Measurements from ENCODE around the gene LRMDA. TPM values are rescaled to one million over a fixed set of nuclear protein-coding genes. Genes with fewer than 3 reads are reported as not detected.

Gene LRMDA
- total RNA-seq, 6 donors from 2014 or later: 12.8 to 185 (median 18.1) TPM

DNA sequence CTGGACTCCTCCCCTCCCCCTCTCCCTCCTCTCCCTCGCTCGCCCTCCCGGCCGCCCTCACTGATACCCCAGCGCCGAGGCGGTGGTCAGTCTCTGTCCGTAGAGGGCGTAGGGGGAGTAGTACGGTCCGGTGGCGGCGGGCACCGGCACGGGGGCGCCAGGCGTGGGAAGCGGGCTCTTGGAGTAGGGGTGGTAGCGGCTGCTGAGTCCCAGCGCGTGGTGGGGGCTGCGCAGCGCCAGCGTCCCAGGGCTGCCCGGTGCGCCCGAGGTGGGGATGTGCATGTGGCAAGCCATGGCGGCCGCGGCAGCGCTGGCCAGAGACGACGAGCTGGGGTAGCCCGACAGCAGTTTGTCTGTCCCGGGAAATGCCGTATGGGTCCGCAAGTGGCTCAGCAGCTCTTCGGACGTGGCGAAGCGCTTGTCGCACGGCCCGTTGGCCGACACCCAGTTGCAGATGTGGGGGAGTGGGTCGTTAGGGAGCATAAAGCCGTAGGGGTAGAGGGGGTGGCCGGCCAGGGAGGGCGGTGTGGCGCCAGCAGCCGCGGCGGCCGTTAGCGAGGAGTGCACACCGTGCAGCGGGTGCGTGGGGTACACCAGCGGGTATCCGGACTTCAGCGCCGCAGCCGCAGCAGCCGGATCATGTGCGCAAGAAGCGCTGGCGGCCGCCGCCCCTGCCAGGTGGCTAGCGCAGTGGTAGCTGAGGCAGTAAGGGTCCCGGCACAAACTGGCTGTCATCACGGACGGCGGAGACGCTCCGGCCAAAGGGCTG is 32.5 kb upstream of the LRMDA start:
- Histone ChIP-seq H3K27me3 (peaks cover 0 to 13% (median 3%) of the 10 kb centered on the region in 4 donors), H3K36me3 (peaks cover 0 to 14% (median 6%) of the 10 kb centered on the region in 4 donors), H3K4me3 (peak overlapping the region; percentile 78 to 94 (median 86)), H3K4me1 (peaks cover 5 to 50% (median 23%) of the 10 kb centered on the region in 4 donors), H3K27ac (peak overlapping the region; percentile 98), H3K9me3 (no peaks in the 10 kb centered on the region)
- TF ChIP-seq, protein P1, sequence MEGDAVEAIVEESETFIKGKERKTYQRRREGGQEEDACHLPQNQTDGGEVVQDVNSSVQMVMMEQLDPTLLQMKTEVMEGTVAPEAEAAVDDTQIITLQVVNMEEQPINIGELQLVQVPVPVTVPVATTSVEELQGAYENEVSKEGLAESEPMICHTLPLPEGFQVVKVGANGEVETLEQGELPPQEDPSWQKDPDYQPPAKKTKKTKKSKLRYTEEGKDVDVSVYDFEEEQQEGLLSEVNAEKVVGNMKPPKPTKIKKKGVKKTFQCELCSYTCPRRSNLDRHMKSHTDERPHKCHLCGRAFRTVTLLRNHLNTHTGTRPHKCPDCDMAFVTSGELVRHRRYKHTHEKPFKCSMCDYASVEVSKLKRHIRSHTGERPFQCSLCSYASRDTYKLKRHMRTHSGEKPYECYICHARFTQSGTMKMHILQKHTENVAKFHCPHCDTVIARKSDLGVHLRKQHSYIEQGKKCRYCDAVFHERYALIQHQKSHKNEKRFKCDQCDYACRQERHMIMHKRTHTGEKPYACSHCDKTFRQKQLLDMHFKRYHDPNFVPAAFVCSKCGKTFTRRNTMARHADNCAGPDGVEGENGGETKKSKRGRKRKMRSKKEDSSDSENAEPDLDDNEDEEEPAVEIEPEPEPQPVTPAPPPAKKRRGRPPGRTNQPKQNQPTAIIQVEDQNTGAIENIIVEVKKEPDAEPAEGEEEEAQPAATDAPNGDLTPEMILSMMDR (IDR thresholded peaks at IDR 0.05): peak in 1 of 6 experiments; percentile 11
- TF ChIP-seq POLR2A (IDR thresholded peaks at IDR 0.05) (peak in 2 of 4 donors; percentile 14 to 31), POLR2AphosphoS5 (IDR thresholded peaks at IDR 0.05) (no peak), EP300 (IDR thresholded peaks at IDR 0.05) (no peak)
- ATAC-seq (ENCODE audit: low FRiP score in 2 of 2) (no peak), DNase-seq (peak; percentile 26 to 90)
- WGBS, 2 donors: 49 to 68% methylated on average over 20 to 76 of the region's 76 CpGs

DNA sequence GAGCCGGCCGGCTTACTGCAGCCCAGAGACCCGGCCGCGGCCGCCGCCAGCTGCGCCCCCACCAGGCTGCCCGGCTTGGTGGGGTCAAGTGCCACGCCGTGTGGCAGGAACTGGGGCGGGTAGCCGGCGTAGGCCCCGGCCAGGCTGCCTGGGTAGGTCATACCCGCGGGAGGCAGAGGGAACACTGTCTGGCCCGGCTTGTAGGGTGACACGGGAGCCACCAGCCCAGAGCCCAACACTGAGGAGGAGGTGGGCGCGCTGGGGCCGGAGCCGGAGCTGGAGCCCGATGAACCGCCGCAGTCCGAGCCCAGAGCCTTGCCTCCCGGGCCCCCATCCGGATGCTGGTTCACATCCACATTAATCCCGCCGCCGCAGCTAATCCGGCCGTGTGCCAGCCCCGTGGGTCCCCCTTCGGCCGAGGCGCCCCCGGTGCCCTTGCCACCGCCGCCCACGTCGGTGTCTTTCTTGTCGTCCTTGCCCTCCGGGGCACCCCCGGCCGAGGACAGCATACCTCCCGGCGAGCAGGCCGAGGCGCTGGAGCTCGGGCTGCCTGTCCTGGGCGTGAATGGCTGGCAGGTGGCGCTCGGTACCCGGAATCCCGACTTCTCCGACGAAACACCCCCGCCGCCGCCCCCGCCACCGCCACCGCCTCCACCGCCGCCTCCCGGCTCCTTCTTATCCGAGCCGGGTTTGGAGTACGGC is 31.8 kb upstream of the LRMDA start:
- peaks cover 0 to 14% (median 6%) of the 10 kb centered on the region in 4 donors for H3K36me3 ChIP-seq
- H3K4me3 ChIP-seq: peak overlapping the region; percentile 78 to 94 (median 86)
- peak overlapping the region; percentile 98 for H3K27ac ChIP-seq
- ATAC-seq (ENCODE audit: low FRiP score in 2 of 2) (peak; percentile 20 to 23), DNase-seq (peak; percentile 87 to 93)
- WGBS, 2 donors: 5 to 8% methylated on average over 15 to 30 of the region's 71 CpGs
- peaks cover 11 to 54% (median 29%) of the 10 kb centered on the region in 4 donors for H3K4me1 ChIP-seq
- TF ChIP-seq, protein P1 (IDR thresholded peaks at IDR 0.05): peak; percentile 44 to 78 (median 67)
- no peak for TF ChIP-seq POLR2A (IDR thresholded peaks at IDR 0.05)
- H3K27me3 ChIP-seq: peaks cover 0 to 19% (median 5%) of the 10 kb centered on the region in 4 donors
- H3K9me3 ChIP-seq: no peaks in the 10 kb centered on the region

DNA sequence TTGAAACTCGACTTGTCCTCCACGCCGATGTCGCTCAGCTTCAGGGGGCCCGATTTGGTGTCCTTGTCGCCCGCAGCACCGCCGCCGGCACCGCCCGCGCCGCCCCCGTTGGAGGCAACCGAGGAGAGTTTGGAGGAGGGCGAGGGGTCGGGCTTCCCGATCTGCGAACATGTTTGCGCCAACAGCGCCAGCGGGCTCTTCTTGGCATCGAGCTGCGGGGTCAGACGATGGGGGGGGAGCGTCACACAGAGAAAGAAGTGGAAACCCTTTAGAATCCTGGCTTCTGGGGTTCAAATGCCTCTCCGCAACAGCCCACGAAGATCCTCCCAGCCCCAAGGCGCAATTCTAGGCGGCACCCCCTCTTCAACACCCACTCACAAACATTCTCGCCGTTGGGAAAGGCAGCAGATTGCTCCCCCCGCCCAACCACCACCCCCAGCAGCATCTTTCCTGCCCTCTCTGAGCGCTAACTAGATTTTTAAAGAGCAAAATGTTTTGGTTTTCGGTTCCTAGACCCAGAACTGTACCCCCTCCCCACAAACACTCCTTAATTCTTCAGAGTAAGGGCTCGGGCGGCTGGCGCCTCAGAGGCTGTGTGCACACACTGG is 31.2 kb upstream of the LRMDA start:
- 0% methylated on average over 7 to 23 of the region's 39 CpGs for WGBS, 2 donors
- peaks cover 0 to 14% (median 6%) of the 10 kb centered on the region in 4 donors for H3K36me3 ChIP-seq
- H3K27me3 ChIP-seq: peaks cover 0 to 19% (median 5%) of the 10 kb centered on the region in 4 donors
- peak overlapping the region; percentile 78 to 94 (median 86) for H3K4me3 ChIP-seq
- peak overlapping the region; percentile 98 for H3K27ac ChIP-seq
- TF ChIP-seq EP300 (IDR thresholded peaks at IDR 0.05) (no peak), POLR2A (IDR thresholded peaks at IDR 0.05) (peak in 1 of 4 donors; percentile 18)
- ATAC-seq (ENCODE audit: low FRiP score in 2 of 2) (no peak), DNase-seq (peak in 1 of 2 donors; percentile 50)
- H3K4me1 ChIP-seq: peaks cover 12 to 54% (median 30%) of the 10 kb centered on the region in 4 donors
- no peaks in the 10 kb centered on the region for H3K9me3 ChIP-seq

DNA sequence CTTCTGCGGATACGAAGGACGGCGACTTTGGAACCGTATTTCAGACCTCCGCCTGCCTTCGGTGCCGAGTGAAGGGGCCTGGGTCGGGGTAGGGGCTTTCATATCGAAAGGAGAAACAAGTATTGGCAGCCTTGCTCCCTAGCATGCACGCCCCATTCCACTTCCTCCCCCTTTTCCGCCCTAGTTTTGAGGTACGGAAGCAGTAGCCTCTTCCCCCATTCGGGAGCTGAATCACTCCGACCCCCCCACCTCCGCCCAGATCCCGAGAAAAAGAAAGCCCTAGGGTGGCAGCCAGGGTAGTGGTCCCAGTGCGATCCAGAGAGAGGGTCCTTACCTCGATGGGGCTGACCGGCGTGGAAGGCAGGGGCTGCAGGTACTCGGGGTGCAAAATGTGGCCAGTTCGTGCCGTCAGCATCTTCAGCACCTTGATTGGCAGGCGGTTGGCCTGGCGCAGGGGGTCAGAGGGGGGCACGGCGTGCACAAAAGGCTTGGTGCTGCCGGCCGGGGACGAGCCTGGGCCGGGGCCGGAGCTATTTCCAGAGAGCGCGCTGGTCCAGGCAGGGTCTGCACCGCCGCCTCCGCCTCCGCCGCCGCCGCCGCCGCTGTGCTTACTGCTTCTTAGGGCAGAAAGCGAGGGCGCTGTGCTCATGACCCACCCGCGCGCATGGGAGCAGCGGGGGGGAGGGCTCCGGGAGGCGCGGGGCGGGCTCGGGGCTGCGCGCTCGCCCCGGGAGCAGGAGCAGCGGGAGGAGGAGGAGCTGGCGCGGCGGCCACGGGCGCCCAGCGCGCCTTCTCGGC is 30.5 kb upstream of the LRMDA start:
- ATAC-seq (ENCODE audit: low FRiP score in 2 of 2): peak in 1 of 2 donors; percentile 18
- Histone ChIP-seq H3K4me1 (peaks cover 18 to 50% (median 29%) of the 10 kb centered on the region in 4 donors), H3K36me3 (peaks cover 0 to 14% (median 6%) of the 10 kb centered on the region in 4 donors), H3K27me3 (peaks cover 0 to 19% (median 5%) of the 10 kb centered on the region in 4 donors), H3K9me3 (no peaks in the 10 kb centered on the region), H3K27ac (peak overlapping the region; percentile 98), H3K4me3 (peak overlapping the region; percentile 78 to 94 (median 86))
- TF ChIP-seq EP300 (IDR thresholded peaks at IDR 0.05): no peak
- peak in 1 of 4 donors; percentile 12 for TF ChIP-seq POLR2A (IDR thresholded peaks at IDR 0.05)
- TF ChIP-seq, protein P1 (IDR thresholded peaks at IDR 0.05): no peak
- TF ChIP-seq POLR2AphosphoS5 (IDR thresholded peaks at IDR 0.05): no peak
- DNase-seq: peak; percentile 68 to 93
- 1 to 3% methylated on average over 28 to 54 of the region's 68 CpGs for WGBS, 2 donors
